ENCODE results near the gene TTC33.

DNA sequence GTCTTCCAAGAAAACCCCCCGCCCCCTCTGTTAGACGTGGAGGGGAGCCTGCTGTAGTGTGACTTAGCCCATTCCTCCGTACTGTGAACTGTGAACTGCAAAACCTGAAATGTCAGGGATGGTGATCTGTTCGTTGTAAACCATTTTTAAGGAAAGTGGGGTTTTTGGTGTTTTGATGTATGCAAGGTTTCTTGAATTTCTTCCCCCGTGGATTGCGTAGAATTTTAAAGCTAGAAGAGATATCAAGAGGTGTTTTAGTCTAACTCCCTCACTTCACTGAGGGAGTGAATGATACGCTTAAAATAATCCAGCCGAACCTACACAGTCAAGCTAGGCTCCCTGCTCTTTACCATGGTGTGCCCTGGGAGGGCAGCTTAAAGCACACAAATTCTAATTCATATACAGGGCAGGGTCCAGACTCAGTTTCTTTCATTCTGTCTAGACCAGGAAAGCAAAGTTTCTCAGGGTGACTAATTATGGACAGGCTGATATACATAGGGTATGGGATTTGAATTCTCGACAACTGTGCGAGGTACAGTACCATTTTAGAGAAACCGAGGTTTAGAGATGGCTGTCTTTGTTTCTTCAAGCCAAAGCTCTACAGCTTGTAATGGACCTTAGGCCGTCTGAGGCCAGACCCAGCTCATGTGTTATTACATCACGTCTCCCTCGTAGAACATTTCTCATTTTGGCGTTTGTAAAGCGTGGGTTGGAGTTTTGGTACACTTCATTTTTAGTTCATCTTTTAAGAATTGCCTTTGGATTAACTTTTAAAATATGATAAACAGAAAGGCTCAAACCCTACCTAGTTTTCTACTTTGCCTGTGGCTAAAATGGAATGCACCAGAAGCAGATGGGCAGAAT lies 73.4 kb downstream of the TTC33 start:
- TF ChIP-seq YY1 (IDR thresholded peaks at IDR 0.05; ENCODE audit: insufficient read depth, insufficient read length), result no peak
- no peak for TF ChIP-seq ZNF274 (IDR thresholded peaks at IDR 0.05; ENCODE audit: low read depth, low read length)

Data from NT2/D1 (cell line).